Measurements from ENCODE around the gene ATXN1. TPM values are rescaled to one million over a fixed set of nuclear protein-coding genes. Genes with fewer than 3 reads are reported as not detected.

The ATXN1 gene
- total RNA-seq, 1 donor from 2014 or later = 15.5 TPM

- Mint-ChIP-seq H3K36me3 (ENCODE audit: unreplicated experiment) (no peaks in the 10 kb centered on the region), H3K27me3 (ENCODE audit: unreplicated experiment) (peaks cover 11% of the 10 kb centered on the region), H3K4me3 (ENCODE audit: unreplicated experiment) (peak overlapping the region; percentile 51), H3K4me1 (ENCODE audit: low read depth, unreplicated experiment) (peaks cover 50% of the 10 kb centered on the region), H3K27ac (ENCODE audit: unreplicated experiment) (peak overlapping the region; percentile 98), H3K9me3 (ENCODE audit: unreplicated experiment) (peaks cover 17% of the 10 kb centered on the region)
- peak; percentile 47 for DNase-seq
- no peak for TF ChIP-seq CTCF (IDR thresholded peaks at IDR 0.05; ENCODE audit: partially characterized antibody, unreplicated experiment)
Observed at GRCh38 chr6:16322666-16323312, 438.5 kb downstream of the ATXN1 start.

GRCh38 chr6:16321826-16322225 lies 439.4 kb downstream of the ATXN1 start:
- Mint-ChIP-seq H3K4me1 (ENCODE audit: low read depth, unreplicated experiment) (peaks cover 54% of the 10 kb centered on the region), H3K9me3 (ENCODE audit: unreplicated experiment) (peaks cover 17% of the 10 kb centered on the region)
- no peak for TF ChIP-seq CTCF (IDR thresholded peaks at IDR 0.05; ENCODE audit: partially characterized antibody, unreplicated experiment)

GRCh38 chr6:16321341-16321710 lies 439.9 kb downstream of the ATXN1 start:
- Mint-ChIP-seq H3K36me3 (ENCODE audit: unreplicated experiment) (no peaks in the 10 kb centered on the region), H3K4me1 (ENCODE audit: low read depth, unreplicated experiment) (peaks cover 55% of the 10 kb centered on the region), H3K27ac (ENCODE audit: unreplicated experiment) (peak overlapping the region; percentile 98), H3K9me3 (ENCODE audit: unreplicated experiment) (peaks cover 16% of the 10 kb centered on the region), H3K27me3 (ENCODE audit: unreplicated experiment) (peaks cover 12% of the 10 kb centered on the region), H3K4me3 (ENCODE audit: unreplicated experiment) (peak overlapping the region; percentile 32)
- DNase-seq = no peak
- TF ChIP-seq CTCF (IDR thresholded peaks at IDR 0.05; ENCODE audit: partially characterized antibody, unreplicated experiment) = no peak

More at GRCh38 chr6:16321826-16322225, 439.4 kb downstream of the ATXN1 start:
- H3K36me3 Mint-ChIP-seq (ENCODE audit: unreplicated experiment) = no peaks in the 10 kb centered on the region
- H3K27me3 Mint-ChIP-seq (ENCODE audit: unreplicated experiment) = peaks cover 12% of the 10 kb centered on the region
- H3K4me3 Mint-ChIP-seq (ENCODE audit: unreplicated experiment) = peak overlapping the region; percentile 32
- H3K27ac Mint-ChIP-seq (ENCODE audit: unreplicated experiment) = peak overlapping the region; percentile 98
- no peak for DNase-seq

GRCh38 chr6:16320533-16321340 lies 440.5 kb downstream of the ATXN1 start:
- peaks cover 55% of the 10 kb centered on the region for H3K4me1 Mint-ChIP-seq (ENCODE audit: low read depth, unreplicated experiment)
- peaks cover 12% of the 10 kb centered on the region for H3K9me3 Mint-ChIP-seq (ENCODE audit: unreplicated experiment)
- no peak for TF ChIP-seq CTCF (IDR thresholded peaks at IDR 0.05; ENCODE audit: partially characterized antibody, unreplicated experiment)
- H3K27me3 Mint-ChIP-seq (ENCODE audit: unreplicated experiment) = peaks cover 12% of the 10 kb centered on the region
- H3K36me3 Mint-ChIP-seq (ENCODE audit: unreplicated experiment) = no peaks in the 10 kb centered on the region
- peak overlapping the region; percentile 63 for H3K4me3 Mint-ChIP-seq (ENCODE audit: unreplicated experiment)
- peak overlapping the region; percentile 98 for H3K27ac Mint-ChIP-seq (ENCODE audit: unreplicated experiment)
- DNase-seq = peak; percentile 77
